ENCODE measurements around the gene ID2. TPM values are rescaled to one million over a fixed set of nuclear protein-coding genes. Genes with fewer than 3 reads are reported as not detected.

The ID2 gene
- polyA plus RNA-seq, 3 donors, result 282 to 2,821 (median 295) TPM

DNA sequence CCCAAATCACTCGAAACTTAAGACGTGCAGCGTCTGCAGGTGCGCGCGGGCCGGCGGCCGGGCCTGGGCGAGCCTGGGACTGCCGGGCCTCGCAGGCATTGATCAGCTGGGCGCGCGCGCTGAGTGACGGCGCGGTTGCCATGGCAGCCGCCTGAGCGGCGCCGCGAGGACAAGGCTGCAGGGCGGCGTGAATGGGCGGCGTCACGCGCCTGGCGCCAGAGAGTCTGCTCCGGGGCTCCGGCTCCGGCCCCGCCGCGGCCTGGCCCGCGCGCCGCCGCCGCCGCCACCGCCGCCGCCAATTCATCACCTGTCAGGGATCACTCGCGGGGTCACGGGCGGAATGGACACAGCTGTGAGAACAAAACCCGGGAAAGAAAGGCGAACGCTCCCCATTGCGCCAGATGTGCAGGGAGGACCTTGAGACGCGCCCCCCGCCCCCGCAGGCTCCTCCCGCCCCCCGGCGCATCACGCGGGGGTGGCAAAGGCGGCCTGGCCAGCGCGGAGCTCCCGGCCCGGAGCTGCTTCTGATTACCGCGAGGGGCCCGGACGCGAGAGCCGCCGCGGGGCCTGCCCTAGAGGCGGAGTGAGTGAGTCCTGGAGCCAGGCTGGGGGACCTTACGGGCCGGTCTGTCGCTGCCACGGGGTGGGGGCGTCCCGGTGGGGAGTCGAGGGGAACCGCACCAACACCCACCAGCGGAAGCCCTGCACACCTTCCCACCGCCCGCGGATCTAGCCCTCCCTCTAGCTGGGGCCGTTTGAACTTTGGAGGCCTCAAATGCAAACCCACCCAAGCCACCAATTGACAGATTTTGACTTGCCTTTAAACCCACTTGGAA, 2.9 kb upstream of the ID2 start:
- H3K4me1 ChIP-seq (ENCODE audit: control insufficient read depth in 1 of 2, insufficient read depth in 2 of 2, low read length in 2 of 2), result peaks cover 37 to 43% of the 10 kb centered on the region in 2 donors
- H2AFZ ChIP-seq (ENCODE audit: insufficient read depth, low read depth, low read length, poor library complexity, severe bottlenecking), result peak overlapping the region; percentile 67
- DNase-seq, result peak; percentile 90 to 94 (median 93)
- Mint-ChIP-seq H3K36me3 (peaks cover 30 to 38% of the 10 kb centered on the region in 2 donors), H3K9me3 (peaks cover 11 to 41% (median 34%) of the 10 kb centered on the region in 7 donors), H3K27ac (peak overlapping the region in 6 of 7 donors; percentile 47 to 93 (median 91)), H3K27me3 (ENCODE audit: low read depth in 3 of 3) (peaks cover 37 to 62% (median 48%) of the 10 kb centered on the region in 3 donors), H3K4me1 (peaks cover 46% of the 10 kb centered on the region), H3K4me3 (peak overlapping the region; percentile 75 to 89)
- H3K79me2 ChIP-seq (ENCODE audit: insufficient read depth, low read length), result peaks cover 22% of the 10 kb centered on the region
- peaks cover 15 to 23% of the 10 kb centered on the region in 2 donors for H3K9me3 ChIP-seq (replicated peaks in 1 of 2; ENCODE audit: control insufficient read depth in 1 of 2, insufficient read depth in 1 of 2, low read length in 2 of 2)
- H3K36me3 ChIP-seq (replicated peaks in 1 of 2; ENCODE audit: control insufficient read depth in 1 of 2, insufficient read depth in 2 of 2, low read length in 2 of 2), result no peaks in the 10 kb centered on the region
- H3K9ac ChIP-seq (ENCODE audit: insufficient read depth, low read length, poor library complexity, severe bottlenecking), result peak overlapping the region; percentile 67
- peak overlapping the region; percentile 69 for H3K4me2 ChIP-seq (replicated peaks; ENCODE audit: extremely low read depth, low read length, poor library complexity, severe bottlenecking)
- H4K20me1 ChIP-seq (ENCODE audit: insufficient read depth, low read length), result peaks cover 20% of the 10 kb centered on the region
- H3K4me3 ChIP-seq (replicated peaks in 1 of 3; ENCODE audit: low read depth in 2 of 3, low read length in 3 of 3), result peak overlapping the region; percentile 6 to 63 (median 23)
- TF ChIP-seq, protein P1, sequence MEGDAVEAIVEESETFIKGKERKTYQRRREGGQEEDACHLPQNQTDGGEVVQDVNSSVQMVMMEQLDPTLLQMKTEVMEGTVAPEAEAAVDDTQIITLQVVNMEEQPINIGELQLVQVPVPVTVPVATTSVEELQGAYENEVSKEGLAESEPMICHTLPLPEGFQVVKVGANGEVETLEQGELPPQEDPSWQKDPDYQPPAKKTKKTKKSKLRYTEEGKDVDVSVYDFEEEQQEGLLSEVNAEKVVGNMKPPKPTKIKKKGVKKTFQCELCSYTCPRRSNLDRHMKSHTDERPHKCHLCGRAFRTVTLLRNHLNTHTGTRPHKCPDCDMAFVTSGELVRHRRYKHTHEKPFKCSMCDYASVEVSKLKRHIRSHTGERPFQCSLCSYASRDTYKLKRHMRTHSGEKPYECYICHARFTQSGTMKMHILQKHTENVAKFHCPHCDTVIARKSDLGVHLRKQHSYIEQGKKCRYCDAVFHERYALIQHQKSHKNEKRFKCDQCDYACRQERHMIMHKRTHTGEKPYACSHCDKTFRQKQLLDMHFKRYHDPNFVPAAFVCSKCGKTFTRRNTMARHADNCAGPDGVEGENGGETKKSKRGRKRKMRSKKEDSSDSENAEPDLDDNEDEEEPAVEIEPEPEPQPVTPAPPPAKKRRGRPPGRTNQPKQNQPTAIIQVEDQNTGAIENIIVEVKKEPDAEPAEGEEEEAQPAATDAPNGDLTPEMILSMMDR (IDR thresholded peaks at IDR 0.05), result no peak
- intact Hi-C loops (cut with micrococcal nuclease), result loop anchor here (5.0 kb wide), 4 partner anchors 37 to 147 kb away; no protein-coding TSS in a partner anchor
- peaks cover 28 to 47% of the 10 kb centered on the region in 2 donors for H3K27me3 ChIP-seq (ENCODE audit: control insufficient read depth in 2 of 2, insufficient read depth in 2 of 2, low read length in 2 of 2)
- peak overlapping the region in 1 of 2 donors; percentile 54 for H3K27ac ChIP-seq (ENCODE audit: low read depth in 1 of 2, low read length in 2 of 2)
- WGBS (ENCODE audit: insufficient coverage), result under 1% methylated on average over 90 of the region's 91 CpGs

DNA sequence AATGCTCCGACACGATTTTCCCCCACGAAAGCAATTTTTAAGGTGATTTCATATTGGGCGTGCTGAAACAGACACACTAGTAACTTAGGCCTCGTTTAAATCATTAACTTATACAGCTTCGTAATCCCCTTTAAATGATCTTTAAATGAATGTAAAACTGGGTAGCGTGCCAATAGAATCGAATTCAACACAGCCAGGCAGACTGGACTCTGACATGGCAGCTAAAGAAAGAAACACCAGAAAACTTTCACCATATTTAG, 2.4 kb upstream of the ID2 start:
- H3K36me3 ChIP-seq (replicated peaks in 1 of 2; ENCODE audit: control insufficient read depth in 1 of 2, insufficient read depth in 2 of 2, low read length in 2 of 2), result no peaks in the 10 kb centered on the region
- Mint-ChIP-seq H3K27me3 (ENCODE audit: low read depth in 3 of 3) (peaks cover 37 to 60% (median 48%) of the 10 kb centered on the region in 3 donors), H3K36me3 (peaks cover 29 to 34% of the 10 kb centered on the region in 2 donors), H3K27ac (peak overlapping the region in 6 of 7 donors; percentile 47 to 93 (median 87)), H3K4me1 (peaks cover 45% of the 10 kb centered on the region), H3K9me3 (peaks cover 6 to 35% (median 29%) of the 10 kb centered on the region in 7 donors), H3K4me3 (peak overlapping the region; percentile 66 to 74)
- intact Hi-C loops (cut with micrococcal nuclease), result loop anchor here (5.0 kb wide), 4 partner anchors 37 to 147 kb away; no protein-coding TSS in a partner anchor
- peak overlapping the region in 2 of 3 experiments; percentile 6 to 63 for H3K4me3 ChIP-seq (replicated peaks in 1 of 3; ENCODE audit: low read depth in 2 of 3, low read length in 3 of 3)
- DNase-seq, result no peak
- H3K27me3 ChIP-seq (ENCODE audit: control insufficient read depth in 2 of 2, insufficient read depth in 2 of 2, low read length in 2 of 2), result peaks cover 28 to 47% of the 10 kb centered on the region in 2 donors
- H3K27ac ChIP-seq (ENCODE audit: low read depth in 1 of 2, low read length in 2 of 2), result peak overlapping the region in 1 of 2 donors; percentile 54
- H2AFZ ChIP-seq (ENCODE audit: insufficient read depth, low read depth, low read length, poor library complexity, severe bottlenecking), result no peak overlapping the region
- H3K4me2 ChIP-seq (replicated peaks; ENCODE audit: extremely low read depth, low read length, poor library complexity, severe bottlenecking), result peak overlapping the region; percentile 69
- peak overlapping the region; percentile 67 for H3K9ac ChIP-seq (ENCODE audit: insufficient read depth, low read length, poor library complexity, severe bottlenecking)
- TF ChIP-seq, protein P1 (IDR thresholded peaks at IDR 0.05), result no peak
- no CpG with 5 or more reads among the region's 8 CpGs for WGBS (ENCODE audit: insufficient coverage)
- peaks cover 27% of the 10 kb centered on the region for H3K79me2 ChIP-seq (ENCODE audit: insufficient read depth, low read length)
- H3K4me1 ChIP-seq (ENCODE audit: control insufficient read depth in 1 of 2, insufficient read depth in 2 of 2, low read length in 2 of 2), result peaks cover 39 to 45% of the 10 kb centered on the region in 2 donors
- H3K9me3 ChIP-seq (replicated peaks in 1 of 2; ENCODE audit: control insufficient read depth in 1 of 2, insufficient read depth in 1 of 2, low read length in 2 of 2), result peaks cover 15 to 18% of the 10 kb centered on the region in 2 donors
- H4K20me1 ChIP-seq (ENCODE audit: insufficient read depth, low read length), result peaks cover 25% of the 10 kb centered on the region

Measured in CD14-positive monocyte (primary cell).